ENCODE results near the gene CYP3A7.
"Not testable (repeated sequence)": the region's sequence is repeated elsewhere in the genome, so short reads cannot be mapped to it uniquely, and the experiment has no call there.

GRCh38 chr7:99769494-99769893 lies 34.5 kb upstream of the CYP3A7 start:
- TF ChIP-seq EZH2 (IDR thresholded peaks at IDR 0.05; ENCODE audit: borderline replicate concordance, low read depth, low read length, severe bottlenecking); CTCF (IDR thresholded peaks at IDR 0.05; ENCODE audit: extremely low read depth in 1 of 2, insufficient read depth in 1 of 2, low read depth in 1 of 2, low read length in 2 of 2); MAX (IDR thresholded peaks at IDR 0.05; ENCODE audit: insufficient read depth, insufficient read length); GATA2 (IDR thresholded peaks at IDR 0.05; ENCODE audit: insufficient read depth, insufficient read length, low read depth, low read length); POLR2AphosphoS5 (IDR thresholded peaks at IDR 0.05; ENCODE audit: insufficient read depth, low read depth, low read length): not testable (repeated sequence)

All from endothelial cell of umbilical vein (primary cell).